GM12878 (cell line): ENCODE data around the gene FAM234B. TPM values are rescaled to one million over a fixed set of nuclear protein-coding genes. Genes with fewer than 3 reads are reported as not detected.

Experiments used
- BACH1 ChIP-seq: fragments of 450-650 bp; IDR thresholded peaks from 2 replicates; pipeline ENCODE4 v1.6.1; 2017; ENCODE audit warnings: mild to moderate bottlenecking, borderline replicate concordance
- BCL11A ChIP-seq: IDR thresholded peaks from 2 replicates; pipeline ENCODE4 v1.6.1; 2011; ENCODE audit warnings: low read depth, low read length
- BMI1 ChIP-seq: fragments of 450-650 bp; IDR thresholded peaks from 2 replicates; pipeline ENCODE4 v1.6.1; 2016; ENCODE audit warnings: mild to moderate bottlenecking, moderate library complexity, borderline replicate concordance
- CBFB ChIP-seq: IDR thresholded peaks from 2 replicates; pipeline ENCODE4 v1.6.1; 2016; ENCODE audit warnings: antibody characterized with exemption, low read depth
- CBX3 ChIP-seq: fragments of 200-600 bp; sonication (generic); IDR thresholded peaks from 2 replicates; pipeline ENCODE4 v1.6.1; 2016; ENCODE audit warnings: low read depth, borderline replicate concordance
- CBX5 ChIP-seq: sonication (generic); IDR thresholded peaks from 2 replicates; pipeline ENCODE4 v1.6.1; 2016; ENCODE audit warnings: low read depth, moderate library complexity, mild to moderate bottlenecking, inconsistent platforms
- ELK1 ChIP-seq: IDR thresholded peaks from 2 replicates; pipeline ENCODE4 v1.6.1; 2012; ENCODE audit warnings: low read depth, low read length, improper control_type of control experiment
- HDAC2 ChIP-seq: fragments of 200-600 bp; sonication (generic); IDR thresholded peaks from 2 replicates; pipeline ENCODE4 v1.6.1; 2017
- IKZF2 ChIP-seq, 2 experiments: fragments of 450-650 bp; IDR thresholded peaks; 2 replicates each; pipeline ENCODE4 v1.6.1; 2017; ENCODE audit warnings: mild to moderate bottlenecking in 2 of 2, moderate library complexity in 2 of 2
- MEF2B ChIP-seq: fragments of 450-650 bp; IDR thresholded peaks from 2 replicates; pipeline ENCODE4 v1.6.1; 2018; ENCODE audit warnings: mild to moderate bottlenecking, moderate library complexity; ENCODE audit not compliant: partially characterized antibody, poor library complexity, severe bottlenecking
- NR2C1 ChIP-seq: fragments of 450-650 bp; IDR thresholded peaks from 2 replicates; pipeline ENCODE4 v1.6.1; 2017; ENCODE audit warnings: antibody characterized with exemption, mild to moderate bottlenecking, moderate library complexity
- NR2C2 ChIP-seq: IDR thresholded peaks from 2 replicates; pipeline ENCODE4 v1.6.1; 2011; ENCODE audit warnings: borderline replicate concordance, low read depth; ENCODE audit not compliant: control insufficient read depth, insufficient read length
- PAX5 ChIP-seq: IDR thresholded peaks from 2 replicates; pipeline ENCODE4 v1.6.1; 2011; ENCODE audit warnings: low read depth, low read length, borderline replicate concordance
- PAX8 ChIP-seq: fragments of 450-650 bp; IDR thresholded peaks from 2 replicates; pipeline ENCODE4 v1.6.1; 2017; ENCODE audit warnings: mild to moderate bottlenecking, moderate library complexity
- SKIL ChIP-seq: fragments of 450-650 bp; IDR thresholded peaks from 2 replicates; pipeline ENCODE4 v1.6.1; 2017; ENCODE audit warnings: mild to moderate bottlenecking, low read depth, inconsistent platforms; ENCODE audit not compliant: poor library complexity, severe bottlenecking
- SMAD1 ChIP-seq: fragments of 450-650 bp; IDR thresholded peaks from 2 replicates; pipeline ENCODE4 v1.6.1; 2018; ENCODE audit warnings: mild to moderate bottlenecking, low read depth; ENCODE audit not compliant: partially characterized antibody
- SMAD5 ChIP-seq: IDR thresholded peaks from 2 replicates; pipeline ENCODE4 v1.6.1; 2016; ENCODE audit warnings: antibody characterized with exemption, low read depth
- SREBF2 ChIP-seq: IDR thresholded peaks from 2 replicates; pipeline ENCODE4 v1.6.1; 2012; ENCODE audit warnings: mild to moderate bottlenecking, low read length
- SUZ12 ChIP-seq: fragments of 200-600 bp; sonication (generic); IDR thresholded peaks from one replicate; pipeline ENCODE4 v1.6.1; 2018; ENCODE audit warnings: antibody characterized with exemption, mild to moderate bottlenecking; ENCODE audit not compliant: unreplicated experiment
- ZBED1 ChIP-seq: IDR thresholded peaks from 2 replicates; pipeline ENCODE4 v1.6.1; 2016; ENCODE audit warnings: borderline replicate concordance
- ZZZ3 ChIP-seq: IDR thresholded peaks from 2 replicates; pipeline ENCODE4 v1.6.1; 2011; ENCODE audit warnings: low read depth; ENCODE audit not compliant: control insufficient read depth, insufficient read length
- polyA plus RNA-seq, 11 experiments: library from polyadenylated mRNA; depleted of rRNA in 4 of 11; unstranded in 6 of 11; stranded (reverse) in 5 of 11; fragments of >200 nt; fragmentation: Nextera tagmentation in 4 of 11; fragmentation: Illumina TruSeq in 1 of 11; extraction: Ambion mirVana in 4 of 11; extraction: Trizol in 1 of 11; gene quantifications; 1 replicate in 1 of 11; 2 replicates in 10 of 11; pipeline versions ENCODE4 v1.2.1 to v1.2.3, GENCODE V29; 2011 to 2016; ENCODE audit warnings: inconsistent platforms in 2 of 11, missing spikeins in 2 of 11, low read depth in 1 of 11
- total RNA-seq, 4 experiments: library from RNA; depleted of rRNA in 3 of 4; stranded (reverse); fragments of >200 nt in 3 of 4; fragmentation: Illumina TruSeq in 1 of 4; extraction: Trizol in 1 of 4; gene quantifications; 2 replicates each; pipeline versions ENCODE4 v1.2.1 to v1.2.3, GENCODE V29; 2013 to 2021
- TF ChIP-seq, protein P1 (sequence below): fragments of 450-650 bp; IDR thresholded peaks from 2 replicates; pipeline ENCODE4 v1.6.1; 2017; ENCODE audit warnings: low read depth, mild to moderate bottlenecking, moderate library complexity
- TF ChIP-seq, protein P2 (sequence below): IDR thresholded peaks from 2 replicates; pipeline ENCODE4 v1.6.1; 2011; ENCODE audit warnings: low read depth, low read length, improper control_type of control experiment, borderline replicate concordance
- TF ChIP-seq, protein P3 (sequence below): fragments of 450-650 bp; conservative IDR thresholded peaks from 2 replicates; pipeline ENCODE4 v1.6.1; 2017; ENCODE audit warnings: mild to moderate bottlenecking, moderate library complexity

FAM234B gene
- total and polyA plus RNA-seq, 10 of the 15 experiments (the other 5 are each of a cell fraction or from before 2014, with no cell fraction given) = 0.09 to 2.8 (median 0.18) TPM

DNA sequence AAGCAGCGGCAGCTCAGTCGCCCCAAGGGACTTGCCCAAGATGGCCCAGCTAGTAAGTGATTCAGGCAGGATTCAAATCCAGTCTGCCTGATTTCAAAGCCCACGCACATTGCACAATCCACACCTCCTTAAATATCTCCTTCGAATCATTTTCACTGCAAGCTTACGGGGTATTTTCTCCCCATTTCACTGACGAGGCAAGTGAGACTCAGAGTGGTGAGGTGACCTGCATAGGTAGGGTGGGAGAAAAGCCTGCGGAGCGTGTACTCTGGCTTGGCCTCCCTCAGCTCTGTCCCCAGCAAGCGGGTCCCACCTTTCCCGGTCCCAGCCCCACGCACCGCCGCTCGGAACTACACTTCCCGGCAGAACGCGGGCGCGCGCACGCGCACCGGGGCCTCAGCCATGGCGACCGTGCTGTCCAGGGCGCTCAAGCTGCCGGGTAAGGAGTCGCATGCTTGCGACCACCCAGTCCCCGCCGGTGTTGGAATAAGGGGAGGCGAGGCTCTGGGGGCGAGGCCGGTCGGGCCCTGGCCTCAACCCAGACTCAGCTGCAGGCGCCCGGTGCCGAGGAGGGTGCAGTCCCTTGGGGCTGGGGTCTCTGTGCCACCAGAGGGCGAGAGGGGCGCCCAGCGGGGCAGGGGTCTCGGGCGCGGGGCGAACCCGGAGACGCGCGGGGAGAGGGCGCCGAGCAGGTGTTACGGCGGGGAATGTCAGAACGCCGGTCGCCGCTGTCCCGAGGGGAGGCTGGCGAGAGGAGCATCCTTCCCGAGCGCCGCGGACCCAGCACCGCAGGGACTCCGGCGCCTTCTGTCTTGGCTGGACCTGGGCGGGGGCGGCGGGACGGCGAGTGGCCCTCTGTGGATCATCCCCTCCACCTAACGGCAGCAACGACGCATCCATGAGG lies at the start of gene FAM234B (continued):
- TF ChIP-seq SKIL (no peak), MEF2B (peak; percentile 72), ZZZ3 (no peak), BMI1 (no peak), ZBED1 (no peak), SMAD5 (no peak), NR2C2 (no peak), CBFB (no peak), BCL11A (no peak), SMAD1 (no peak), PAX8 (no peak), IKZF2 (IDR thresholded peaks at IDR 0.05) (no peak), CBX3 (no peak), PAX5 (no peak), ELK1 (no peak), CBX5 (no peak), BACH1 (no peak), NR2C1 (no peak), SREBF2 (no peak), HDAC2 (no peak), SUZ12 (no peak)
- TF ChIP-seq, protein P1, sequence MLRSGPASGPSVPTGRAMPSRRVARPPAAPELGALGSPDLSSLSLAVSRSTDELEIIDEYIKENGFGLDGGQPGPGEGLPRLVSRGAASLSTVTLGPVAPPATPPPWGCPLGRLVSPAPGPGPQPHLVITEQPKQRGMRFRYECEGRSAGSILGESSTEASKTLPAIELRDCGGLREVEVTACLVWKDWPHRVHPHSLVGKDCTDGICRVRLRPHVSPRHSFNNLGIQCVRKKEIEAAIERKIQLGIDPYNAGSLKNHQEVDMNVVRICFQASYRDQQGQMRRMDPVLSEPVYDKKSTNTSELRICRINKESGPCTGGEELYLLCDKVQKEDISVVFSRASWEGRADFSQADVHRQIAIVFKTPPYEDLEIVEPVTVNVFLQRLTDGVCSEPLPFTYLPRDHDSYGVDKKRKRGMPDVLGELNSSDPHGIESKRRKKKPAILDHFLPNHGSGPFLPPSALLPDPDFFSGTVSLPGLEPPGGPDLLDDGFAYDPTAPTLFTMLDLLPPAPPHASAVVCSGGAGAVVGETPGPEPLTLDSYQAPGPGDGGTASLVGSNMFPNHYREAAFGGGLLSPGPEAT = no peak
- TF ChIP-seq, protein P2, sequence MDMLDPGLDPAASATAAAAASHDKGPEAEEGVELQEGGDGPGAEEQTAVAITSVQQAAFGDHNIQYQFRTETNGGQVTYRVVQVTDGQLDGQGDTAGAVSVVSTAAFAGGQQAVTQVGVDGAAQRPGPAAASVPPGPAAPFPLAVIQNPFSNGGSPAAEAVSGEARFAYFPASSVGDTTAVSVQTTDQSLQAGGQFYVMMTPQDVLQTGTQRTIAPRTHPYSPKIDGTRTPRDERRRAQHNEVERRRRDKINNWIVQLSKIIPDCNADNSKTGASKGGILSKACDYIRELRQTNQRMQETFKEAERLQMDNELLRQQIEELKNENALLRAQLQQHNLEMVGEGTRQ = no peak
- TF ChIP-seq, protein P3, sequence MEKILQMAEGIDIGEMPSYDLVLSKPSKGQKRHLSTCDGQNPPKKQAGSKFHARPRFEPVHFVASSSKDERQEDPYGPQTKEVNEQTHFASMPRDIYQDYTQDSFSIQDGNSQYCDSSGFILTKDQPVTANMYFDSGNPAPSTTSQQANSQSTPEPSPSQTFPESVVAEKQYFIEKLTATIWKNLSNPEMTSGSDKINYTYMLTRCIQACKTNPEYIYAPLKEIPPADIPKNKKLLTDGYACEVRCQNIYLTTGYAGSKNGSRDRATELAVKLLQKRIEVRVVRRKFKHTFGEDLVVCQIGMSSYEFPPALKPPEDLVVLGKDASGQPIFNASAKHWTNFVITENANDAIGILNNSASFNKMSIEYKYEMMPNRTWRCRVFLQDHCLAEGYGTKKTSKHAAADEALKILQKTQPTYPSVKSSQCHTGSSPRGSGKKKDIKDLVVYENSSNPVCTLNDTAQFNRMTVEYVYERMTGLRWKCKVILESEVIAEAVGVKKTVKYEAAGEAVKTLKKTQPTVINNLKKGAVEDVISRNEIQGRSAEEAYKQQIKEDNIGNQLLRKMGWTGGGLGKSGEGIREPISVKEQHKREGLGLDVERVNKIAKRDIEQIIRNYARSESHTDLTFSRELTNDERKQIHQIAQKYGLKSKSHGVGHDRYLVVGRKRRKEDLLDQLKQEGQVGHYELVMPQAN = no peak
